HepG2 (cell line): ENCODE results near the gene PLCG1. TPM values are rescaled to one million over a fixed set of nuclear protein-coding genes. Genes with fewer than 3 reads are reported as not detected.

Experiments used
- ATAC-seq: fragments of 200-7000 bp; cut with Tn5 transposase; 3 replicates; pipeline ENCODE4 v1.9.1; 2020; ENCODE audit warnings: mild to moderate bottlenecking, moderate library complexity
- BruUV-seq: library from RNA; stranded (reverse); fragments of 400-500 nt; replicated peaks from 2 replicates; lab custom pipeline; 2021; lab: Mats Ljungman, UMichigan
- CTCF ChIA-PET: fragments of 300-600 bp; formaldehyde crosslinking; extraction: SDS; loops from one replicate; lab custom pipeline; 2021; ENCODE audit warnings: low total read pairs, inconsistent platforms, low intra/inter-chr PET ratio; lab: Yijun Ruan, JAX
- POLR2A ChIA-PET: fragments of 350-600 bp; sonication (Branson Sonifier 250); formaldehyde crosslinking; loops from one replicate; lab custom pipeline; 2020; ENCODE audit warnings: antibody characterized with exemption, inconsistent platforms; lab: Yijun Ruan, JAX
- DNase-seq: peaks from one replicate; pipeline ENCODE4 v3.0.0-alpha.2; 2015; ENCODE audit warnings: low spot score
- FAIRE-seq: peaks from 3 replicates; lab custom pipeline; 2011; peaks lifted over from hg19 to GRCh38; lab: Jason Lieb, UNC
- H2AFZ ChIP-seq: one replicate; pipeline ENCODE4 v1.6.1; 2011; ENCODE audit warnings: low read length, inconsistent platforms
- H3K27ac ChIP-seq: fragments of 300-600 bp; 3 replicates; pipeline ENCODE4 v1.8.0; 2011; ENCODE audit warnings: mixed run types, mild to moderate bottlenecking, mixed read lengths, low read length, inconsistent platforms; ENCODE audit not compliant: insufficient read depth; ENCODE audit errors: extremely low read length
- H3K27me3 ChIP-seq, 2 experiments: fragments of 200-600 bp in 1 of 2; 2 replicates in 1 of 2; 3 replicates in 1 of 2; pipeline versions ENCODE4 v1.6.0 to v1.8.0; 2011; ENCODE audit warnings: low read length in 2 of 2, mild to moderate bottlenecking in 2 of 2, moderate library complexity in 2 of 2, inconsistent platforms in 1 of 2; ENCODE audit not compliant: insufficient read depth in 2 of 2, control insufficient read depth in 1 of 2
- H3K36me3 ChIP-seq, 2 experiments: fragments of 200-600 bp in 1 of 2; replicated peaks in 1 of 2; 2 replicates in 1 of 2; 3 replicates in 1 of 2; pipeline versions ENCODE4 v1.5.1 to v1.8.0; 2011; ENCODE audit warnings: low read length in 2 of 2, inconsistent platforms in 1 of 2; ENCODE audit not compliant: insufficient read depth in 2 of 2, control insufficient read depth in 1 of 2
- H3K4me1 ChIP-seq: 2 replicates; pipeline ENCODE4 v1.5.1; 2012; ENCODE audit warnings: low read length, inconsistent platforms; ENCODE audit not compliant: insufficient read depth
- H3K4me2 ChIP-seq: 2 replicates; pipeline ENCODE4 v1.6.0; 2011; ENCODE audit warnings: low read depth, low read length, inconsistent platforms
- H3K4me3 ChIP-seq, 3 experiments: fragments of 200-600 bp in 1 of 3; sonication (generic), shearing (Covaris generic) in 1 of 3; replicated peaks in 1 of 3; 2 replicates each; pipeline ENCODE4 v1.5.1; 2011 to 2016; ENCODE audit warnings: low read length in 3 of 3, inconsistent platforms in 2 of 3, low read depth in 2 of 3, mild to moderate bottlenecking in 2 of 3, control low read depth in 1 of 3, mixed read lengths in 1 of 3; ENCODE audit not compliant: insufficient read depth in 1 of 3
- H3K79me2 ChIP-seq: one replicate; pipeline ENCODE4 v1.6.1; 2011; ENCODE audit warnings: low read length, inconsistent platforms; ENCODE audit not compliant: insufficient read depth
- H3K9ac ChIP-seq: 2 replicates; pipeline ENCODE4 v1.6.0; 2011; ENCODE audit warnings: mild to moderate bottlenecking, low read depth, low read length, inconsistent platforms; ENCODE audit not compliant: insufficient read depth
- H3K9me3 ChIP-seq: 2 replicates; pipeline ENCODE4 v1.5.1; 2012; ENCODE audit warnings: mild to moderate bottlenecking, low read length
- H4K20me1 ChIP-seq: 2 replicates; pipeline ENCODE4 v1.6.0; 2011; ENCODE audit warnings: inconsistent platforms, mild to moderate bottlenecking, low read length, moderate library complexity; ENCODE audit not compliant: insufficient read depth
- BRF2 ChIP-seq: sonication (generic); formaldehyde crosslinking; IDR thresholded peaks from 2 replicates; pipeline ENCODE4 v1.8.1; 2022; ENCODE audit warnings: mild to moderate bottlenecking, missing genetic modification reagents
- FOXO1 ChIP-seq: sonication (generic); formaldehyde crosslinking; IDR thresholded peaks from 2 replicates; pipeline ENCODE4 v1.4.0; 2020; ENCODE audit warnings: missing genetic modification reagents
- MYC ChIP-seq: sonication (generic); formaldehyde crosslinking; IDR thresholded peaks from 2 replicates; pipeline ENCODE4 v1.9.0; 2021; ENCODE audit warnings: missing genetic modification reagents, borderline replicate concordance
- SMC3 ChIP-seq: IDR thresholded peaks from 2 replicates; pipeline ENCODE4 v1.6.1; 2011; ENCODE audit warnings: low read length, improper control_type of control experiment
- TRIM24 ChIP-seq: sonication (generic); formaldehyde crosslinking; IDR thresholded peaks from 2 replicates; pipeline ENCODE4 v1.8.0; 2022; ENCODE audit warnings: mild to moderate bottlenecking, missing genetic modification reagents
- ZNF235 ChIP-seq: sonication (generic); formaldehyde crosslinking; IDR thresholded peaks from 2 replicates; pipeline ENCODE4 v1.8.1; 2023; ENCODE audit warnings: mild to moderate bottlenecking, missing genetic modification reagents, borderline replicate concordance
- ZNF558 ChIP-seq: sonication (generic); formaldehyde crosslinking; IDR thresholded peaks from 2 replicates; pipeline ENCODE4 v1.9.0; 2022; ENCODE audit warnings: mild to moderate bottlenecking, missing genetic modification reagents, borderline replicate concordance
- ZSCAN22 ChIP-seq: sonication (generic); formaldehyde crosslinking; IDR thresholded peaks from 2 replicates; pipeline ENCODE4 v1.4.0; 2020; ENCODE audit warnings: mild to moderate bottlenecking, missing genetic modification reagents
- WGBS: methylation state at CpG from one replicate; pipeline ENCODE4 v1.1.6; 2017; ENCODE audit warnings: low lambda C conversion rate; 5-methylcytosine and 5-hydroxymethylcytosine counted together
- in situ Hi-C: cut with HindIII; loops from 2 replicates; pipeline ENCODE4 v1.10.0; 2017; ENCODE audit warnings: low pct_unique_long_range_greater_than_20kb; ENCODE audit not compliant: extremely low pct_ligation_motif_present
- intact Hi-C: fragments of 100-400 bp; cut with micrococcal nuclease; formaldehyde crosslinking; loops from one replicate; pipeline ENCODE4 v1.10.0; 2022; ENCODE audit not compliant: unreplicated experiment
- polyA plus RNA-seq, 8 experiments: library from polyadenylated mRNA; depleted of rRNA in 3 of 8; stranded (reverse) in 7 of 8; unstranded in 1 of 8; fragments of >200 nt; fragmentation: Illumina TruSeq in 4 of 8; extraction: Trizol in 4 of 8; gene quantifications; 2 replicates each; pipeline versions ENCODE4 v1.2.1 to v1.2.3, GENCODE V29; 2011 to 2016; ENCODE audit warnings: low read depth in 4 of 8, missing spikeins in 1 of 8, mixed read lengths in 1 of 8; ENCODE audit not compliant: insufficient read depth in 1 of 8
- total RNA-seq, 5 experiments: library from RNA; depleted of rRNA; stranded (reverse); fragments of >200 nt; fragmentation: Illumina TruSeq; extraction: Trizol; gene quantifications; 2 replicates each; pipeline ENCODE4 v1.2.3, GENCODE V29; 2016; ENCODE audit warnings: low read depth in 1 of 5
- TF ChIP-seq, protein P1 (sequence below), 2 experiments: fragments of 450-650 bp in 1 of 2; sonication (generic) in 1 of 2; formaldehyde crosslinking; IDR thresholded peaks; 2 replicates each; pipeline versions ENCODE4 v1.5.0 to v1.8.0; 2020 to 2022; ENCODE audit warnings: mild to moderate bottlenecking in 1 of 2, missing genetic modification reagents in 1 of 2

The PLCG1 gene
- total and polyA plus RNA-seq, 2 of the 13 experiments (the other 11 are each of a cell fraction or from before 2014, with no cell fraction given): 85.3 to 158 TPM

GRCh38 chr20:41213150-41213820, 75.9 kb downstream of the PLCG1 start:
- H3K9ac ChIP-seq: no peak overlapping the region
- 94% methylated on average over 1 of the region's 1 CpG for WGBS

More at GRCh38 chr20:41213150-41213820, 75.9 kb downstream of the PLCG1 start:
- ChIA-PET CTCF (no interaction called here), POLR2A (no interaction called here)
- DNase-seq: no peak
- H3K4me1 ChIP-seq: no peaks in the 10 kb centered on the region
- no peaks in the 10 kb centered on the region for H4K20me1 ChIP-seq
- in situ Hi-C loops: no loop called here
- H3K27ac ChIP-seq: no peak overlapping the region
- H3K79me2 ChIP-seq: no peaks in the 10 kb centered on the region
- no peak for TF ChIP-seq FOXO1 (CRISPR knock-in tag)
- no peak for TF ChIP-seq ZNF558 (CRISPR knock-in tag)
- TF ChIP-seq SMC3: no peak
- TF ChIP-seq ZSCAN22 (CRISPR knock-in tag): no peak
- no peak for TF ChIP-seq ZNF235 (CRISPR knock-in tag)
- TF ChIP-seq MYC (CRISPR knock-in tag): no peak
- no peak for TF ChIP-seq BRF2
- no peak for TF ChIP-seq TRIM24 (CRISPR knock-in tag)
- TF ChIP-seq, protein P1, sequence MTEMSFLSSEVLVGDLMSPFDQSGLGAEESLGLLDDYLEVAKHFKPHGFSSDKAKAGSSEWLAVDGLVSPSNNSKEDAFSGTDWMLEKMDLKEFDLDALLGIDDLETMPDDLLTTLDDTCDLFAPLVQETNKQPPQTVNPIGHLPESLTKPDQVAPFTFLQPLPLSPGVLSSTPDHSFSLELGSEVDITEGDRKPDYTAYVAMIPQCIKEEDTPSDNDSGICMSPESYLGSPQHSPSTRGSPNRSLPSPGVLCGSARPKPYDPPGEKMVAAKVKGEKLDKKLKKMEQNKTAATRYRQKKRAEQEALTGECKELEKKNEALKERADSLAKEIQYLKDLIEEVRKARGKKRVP (CRISPR knock-in tag; IDR thresholded peaks at IDR 0.05): no peak
- intact Hi-C loops: no loop called here
- peak; percentile 22; the same call in 1 of the 3 replicates for ATAC-seq
- no peaks in the 10 kb centered on the region for H3K9me3 ChIP-seq
- FAIRE-seq: no peak
- H3K4me3 ChIP-seq: no peak overlapping the region
- H3K4me2 ChIP-seq: no peak overlapping the region
- H2AFZ ChIP-seq: no peak overlapping the region
- no peaks in the 10 kb centered on the region for H3K27me3 ChIP-seq
- no peaks in the 10 kb centered on the region for H3K36me3 ChIP-seq
- no TSS peak for BruUV-seq
